Mesenchymal stem cell (in vitro differentiated cells and primary cell): ENCODE results near the gene TSR1.

ENCODE experiments used
- DNase-seq: peaks from one replicate; pipeline ENCODE4 v3.0.0-alpha.2; 2013
- H2AFZ ChIP-seq: one replicate; pipeline ENCODE4 v1.6.1; 2013; ENCODE audit warnings: low read depth, mild to moderate bottlenecking, control low read depth, inconsistent platforms, low read length, moderate library complexity
- H2AK5ac ChIP-seq: 2 replicates; pipeline ENCODE4 v1.6.1; 2013; ENCODE audit warnings: low read length, moderate library complexity, mild to moderate bottlenecking, inconsistent platforms; ENCODE audit not compliant: severe bottlenecking
- H2BK120ac ChIP-seq: one replicate; pipeline ENCODE4 v1.6.1; 2013; ENCODE audit warnings: low read depth, mild to moderate bottlenecking, inconsistent platforms, low read length, moderate library complexity
- H2BK12ac ChIP-seq, 2 experiments: one replicate each; pipeline ENCODE4 v1.6.1; 2013; ENCODE audit warnings: inconsistent platforms in 2 of 2, low read length in 2 of 2, mild to moderate bottlenecking in 2 of 2, moderate library complexity in 2 of 2, control low read depth in 1 of 2
- H2BK15ac ChIP-seq: one replicate; pipeline ENCODE4 v1.6.1; 2013; ENCODE audit warnings: mild to moderate bottlenecking, low read depth, inconsistent platforms; ENCODE audit not compliant: poor library complexity, severe bottlenecking
- H2BK5ac ChIP-seq: 2 replicates; pipeline ENCODE4 v1.6.1; 2013; ENCODE audit warnings: low read depth, mild to moderate bottlenecking, low read length, control low read depth, inconsistent platforms; ENCODE audit not compliant: poor library complexity, severe bottlenecking
- H3K14ac ChIP-seq, 2 experiments: one replicate each; pipeline ENCODE4 v1.6.1; 2013; ENCODE audit warnings: inconsistent platforms in 2 of 2, low read length in 2 of 2, control low read depth in 1 of 2, mild to moderate bottlenecking in 1 of 2, moderate library complexity in 1 of 2
- H3K18ac ChIP-seq, 2 experiments: one replicate each; pipeline ENCODE4 v1.6.1; 2013; ENCODE audit warnings: inconsistent platforms in 2 of 2, low read length in 2 of 2, control low read depth in 1 of 2, low read depth in 1 of 2, mild to moderate bottlenecking in 1 of 2
- H3K23ac ChIP-seq, 2 experiments: one replicate each; pipeline ENCODE4 v1.6.1; 2013; ENCODE audit warnings: inconsistent platforms in 2 of 2, low read length in 2 of 2, mild to moderate bottlenecking in 2 of 2, moderate library complexity in 2 of 2, control low read depth in 1 of 2
- H3K27ac ChIP-seq: 2 replicates; pipeline ENCODE4 v1.5.1; 2013; ENCODE audit warnings: mild to moderate bottlenecking, moderate library complexity, low read length, control low read depth, inconsistent platforms; ENCODE audit not compliant: poor library complexity, severe bottlenecking
- H3K27me3 ChIP-seq, 2 experiments: 2 replicates each; pipeline versions ENCODE4 v1.6.1 to v1.7.0; 2013; ENCODE audit warnings: low read length in 2 of 2, mild to moderate bottlenecking in 2 of 2, moderate library complexity in 2 of 2, control low read depth in 1 of 2, inconsistent platforms in 1 of 2; ENCODE audit not compliant: control insufficient read depth in 1 of 2, insufficient read depth in 1 of 2
- H3K36me3 ChIP-seq, 2 experiments: 2 replicates each; pipeline versions ENCODE4 v1.6.1 to v1.7.0; 2013; ENCODE audit warnings: low read length in 2 of 2, control low read depth in 1 of 2, inconsistent platforms in 1 of 2, low read depth in 1 of 2, mild to moderate bottlenecking in 1 of 2; ENCODE audit not compliant: insufficient read depth in 2 of 2, control insufficient read depth in 1 of 2
- H3K4ac ChIP-seq, 2 experiments: one replicate each; pipeline ENCODE4 v1.6.1; 2013; ENCODE audit warnings: inconsistent platforms in 2 of 2, low read length in 2 of 2, mild to moderate bottlenecking in 2 of 2, moderate library complexity in 2 of 2, control low read depth in 1 of 2, low read depth in 1 of 2
- H3K4me1 ChIP-seq: 2 replicates; pipeline ENCODE4 v1.6.1; 2013; ENCODE audit warnings: low read depth, low read length, control low read depth; ENCODE audit not compliant: control insufficient read depth, insufficient read depth
- H3K4me2 ChIP-seq: 2 replicates; pipeline ENCODE4 v1.6.1; 2013; ENCODE audit warnings: low read length, mild to moderate bottlenecking, inconsistent platforms; ENCODE audit not compliant: poor library complexity, severe bottlenecking
- H3K4me3 ChIP-seq, 2 experiments: 2 replicates each; pipeline versions ENCODE4 v1.5.1 to v1.7.0; 2013; ENCODE audit warnings: low read length in 2 of 2, mild to moderate bottlenecking in 2 of 2, control low read depth in 1 of 2, low read depth in 1 of 2; ENCODE audit not compliant: insufficient read depth in 1 of 2
- H3K79me1 ChIP-seq: replicated peaks from 2 replicates; pipeline ENCODE4 v1.6.1; 2013; ENCODE audit warnings: mild to moderate bottlenecking, control low read depth, low read length, inconsistent platforms; ENCODE audit not compliant: poor library complexity, severe bottlenecking
- H3K9ac ChIP-seq: 2 replicates; pipeline ENCODE4 v1.7.0; 2013; ENCODE audit warnings: mild to moderate bottlenecking, low read length, moderate library complexity
- H3K9me3 ChIP-seq: 2 replicates; pipeline ENCODE4 v1.7.0; 2013; ENCODE audit warnings: mild to moderate bottlenecking, low read length; ENCODE audit not compliant: control insufficient read depth
- H4K8ac ChIP-seq: one replicate; pipeline ENCODE4 v1.6.1; 2013; ENCODE audit warnings: inconsistent platforms, mild to moderate bottlenecking, low read length, moderate library complexity
- H4K91ac ChIP-seq: one replicate; pipeline ENCODE4 v1.6.1; 2013; ENCODE audit warnings: mild to moderate bottlenecking, low read length, inconsistent platforms
- WGBS: methylation state at CpG from one replicate; pipeline ENCODE4 v1.1.7; 2013; ENCODE audit warnings: mixed read lengths; 5-methylcytosine and 5-hydroxymethylcytosine counted together

TSR1 gene

GRCh38 chr17:2371183-2372130 lies 35.2 kb upstream of the TSR1 start:
- Histone ChIP-seq H3K4me2 (no peak overlapping the region), H2BK12ac (no peak overlapping the region), H3K79me1 (no peaks in the 10 kb centered on the region), H2BK5ac (no peak overlapping the region), H3K9me3 (no peaks in the 10 kb centered on the region), H3K23ac (no peak overlapping the region), H3K4ac (no peak overlapping the region), H2AFZ (no peak overlapping the region), H3K4me3 (no peak overlapping the region), H2BK15ac (no peak overlapping the region), H3K9ac (no peak overlapping the region), H4K91ac (no peak overlapping the region), H3K14ac (no peak overlapping the region), H3K4me1 (peaks cover 17% of the 10 kb centered on the region), H3K36me3 (peaks cover 37 to 92% of the 10 kb centered on the region in 2 experiments), H3K27ac (no peak overlapping the region), H2BK120ac (no peak overlapping the region), H2AK5ac (no peak overlapping the region), H3K27me3 (no peaks in the 10 kb centered on the region), H3K18ac (no peak overlapping the region), H4K8ac (no peak overlapping the region)
- no peak for DNase-seq
- WGBS, result 98% methylated on average over 27 of the region's 30 CpGs

- no peak overlapping the region for H3K23ac ChIP-seq
- H2AK5ac ChIP-seq, result no peak overlapping the region
- no peak overlapping the region for H4K91ac ChIP-seq
- H3K4me2 ChIP-seq, result no peak overlapping the region
- WGBS, result 87% methylated on average over 11 of the region's 11 CpGs
- peak overlapping the region; percentile 6 for H2BK15ac ChIP-seq
- H3K79me1 ChIP-seq, result no peaks in the 10 kb centered on the region
- H2BK5ac ChIP-seq, result no peak overlapping the region
- no peaks in the 10 kb centered on the region for H3K27me3 ChIP-seq
- H3K18ac ChIP-seq, result no peak overlapping the region
- H3K27ac ChIP-seq, result no peak overlapping the region
- no peak for DNase-seq
- no peak overlapping the region for H3K4ac ChIP-seq
- no peak overlapping the region for H3K4me3 ChIP-seq
- no peak overlapping the region for H2BK120ac ChIP-seq
- H2AFZ ChIP-seq, result no peak overlapping the region
- no peak overlapping the region for H3K14ac ChIP-seq
- peaks cover 45 to 92% of the 10 kb centered on the region in 2 experiments for H3K36me3 ChIP-seq
- H3K4me1 ChIP-seq, result peaks cover 17% of the 10 kb centered on the region
- H2BK12ac ChIP-seq, result no peak overlapping the region
- no peak overlapping the region for H4K8ac ChIP-seq
- no peaks in the 10 kb centered on the region for H3K9me3 ChIP-seq
- H3K9ac ChIP-seq, result no peak overlapping the region
Measured at GRCh38 chr17:2370211-2370589, 33.9 kb upstream of the TSR1 start.

- H4K91ac ChIP-seq, result peak overlapping the region; percentile 28
- H3K14ac ChIP-seq, result peak overlapping the region in 1 of 2 experiments; percentile 28
- peak; percentile 21 for DNase-seq
- H3K9me3 ChIP-seq, result no peaks in the 10 kb centered on the region
- H3K4ac ChIP-seq, result no peak overlapping the region
- H3K4me1 ChIP-seq, result peaks cover 15% of the 10 kb centered on the region
- no peak overlapping the region for H3K23ac ChIP-seq
- H2AK5ac ChIP-seq, result no peak overlapping the region
- H2BK120ac ChIP-seq, result no peak overlapping the region
- peaks cover 45 to 92% of the 10 kb centered on the region in 2 experiments for H3K36me3 ChIP-seq
- no peak overlapping the region for H3K18ac ChIP-seq
- no peak overlapping the region for H3K9ac ChIP-seq
- H3K27me3 ChIP-seq, result no peaks in the 10 kb centered on the region
- no peak overlapping the region for H2AFZ ChIP-seq
- peak overlapping the region; percentile 6 for H2BK15ac ChIP-seq
- 69% methylated on average over 20 of the region's 20 CpGs for WGBS
- H3K27ac ChIP-seq, result no peak overlapping the region
- no peak overlapping the region for H3K4me3 ChIP-seq
- H2BK12ac ChIP-seq, result no peak overlapping the region
- H4K8ac ChIP-seq, result no peak overlapping the region
- H2BK5ac ChIP-seq, result no peak overlapping the region
- no peak overlapping the region for H3K4me2 ChIP-seq
- H3K79me1 ChIP-seq, result no peaks in the 10 kb centered on the region
Measured at GRCh38 chr17:2369551-2370210, 33.4 kb upstream of the TSR1 start.

- H3K14ac ChIP-seq, result no peak overlapping the region
- H3K4me3 ChIP-seq, result no peak overlapping the region
- H2BK120ac ChIP-seq, result no peak overlapping the region
- WGBS, result 78% methylated on average over 5 of the region's 5 CpGs
- no peak overlapping the region for H4K91ac ChIP-seq
- H2AK5ac ChIP-seq, result no peak overlapping the region
- no peak overlapping the region for H2BK15ac ChIP-seq
- H3K4me1 ChIP-seq, result peaks cover 15% of the 10 kb centered on the region
- no peak overlapping the region for H3K27ac ChIP-seq
- H3K4ac ChIP-seq, result no peak overlapping the region
- H2BK5ac ChIP-seq, result no peak overlapping the region
- no peak for DNase-seq
- H3K18ac ChIP-seq, result no peak overlapping the region
- H2BK12ac ChIP-seq, result no peak overlapping the region
- H3K9ac ChIP-seq, result no peak overlapping the region
- H3K4me2 ChIP-seq, result no peak overlapping the region
- H3K9me3 ChIP-seq, result no peaks in the 10 kb centered on the region
- H3K27me3 ChIP-seq, result no peaks in the 10 kb centered on the region
- H4K8ac ChIP-seq, result no peak overlapping the region
- H2AFZ ChIP-seq, result no peak overlapping the region
- no peaks in the 10 kb centered on the region for H3K79me1 ChIP-seq
- H3K23ac ChIP-seq, result no peak overlapping the region
- peaks cover 49 to 98% of the 10 kb centered on the region in 2 experiments for H3K36me3 ChIP-seq
Measured at GRCh38 chr17:2369039-2369438, 32.8 kb upstream of the TSR1 start.
